Epithelial cell of proximal tubule (primary cell): ENCODE measurements around the gene SPOCK1. TPM values are rescaled to one million over a fixed set of nuclear protein-coding genes. Genes with fewer than 3 reads are reported as not detected.
A peak's percentile ranks its signal among the peaks of the same experiment; 100 is the strongest.

Experiments used
- DNase-seq: peaks from one replicate; pipeline ENCODE4 v3.0.0-alpha.2; 2011; ENCODE audit warnings: low read depth
- H3K4me3 ChIP-seq: 2 replicates; pipeline ENCODE4 v1.5.1; 2011; ENCODE audit warnings: low read depth, mild to moderate bottlenecking, low read length
- total RNA-seq: library from RNA; depleted of rRNA; stranded (reverse); fragments of >200 nt; gene quantifications from 2 replicates; pipeline ENCODE4 v1.2.3, GENCODE V29; 2015
- TF ChIP-seq, protein P1 (sequence below): conservative IDR thresholded peaks from 2 replicates; pipeline ENCODE4 v1.5.1; 2012; ENCODE audit warnings: low read depth, mild to moderate bottlenecking, low read length

SPOCK1 gene
- total RNA-seq, 1 donor from 2014 or later, result 31.4 TPM

DNA sequence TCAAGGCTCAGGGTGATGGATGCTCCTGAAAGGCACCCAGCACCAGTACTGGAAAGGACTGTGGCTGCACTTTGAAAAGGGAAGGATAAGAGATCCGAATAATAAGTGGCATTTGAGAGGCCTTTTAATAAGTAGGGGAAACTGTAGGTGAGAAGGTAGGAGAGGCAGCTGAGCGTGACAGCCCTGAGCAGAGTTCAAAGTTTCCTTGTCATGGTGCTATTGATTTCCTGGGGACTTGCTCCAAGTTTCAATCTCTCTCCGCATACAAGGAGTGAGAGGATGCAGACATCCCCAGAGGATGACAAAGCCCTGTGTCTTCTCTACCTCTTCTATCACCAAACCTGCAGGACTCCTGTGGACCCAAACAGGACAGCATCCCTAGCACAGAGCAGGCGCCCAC is 354.5 kb downstream of the SPOCK1 start:
- no peak for DNase-seq
- no peak overlapping the region for H3K4me3 ChIP-seq
- TF ChIP-seq, protein P1, sequence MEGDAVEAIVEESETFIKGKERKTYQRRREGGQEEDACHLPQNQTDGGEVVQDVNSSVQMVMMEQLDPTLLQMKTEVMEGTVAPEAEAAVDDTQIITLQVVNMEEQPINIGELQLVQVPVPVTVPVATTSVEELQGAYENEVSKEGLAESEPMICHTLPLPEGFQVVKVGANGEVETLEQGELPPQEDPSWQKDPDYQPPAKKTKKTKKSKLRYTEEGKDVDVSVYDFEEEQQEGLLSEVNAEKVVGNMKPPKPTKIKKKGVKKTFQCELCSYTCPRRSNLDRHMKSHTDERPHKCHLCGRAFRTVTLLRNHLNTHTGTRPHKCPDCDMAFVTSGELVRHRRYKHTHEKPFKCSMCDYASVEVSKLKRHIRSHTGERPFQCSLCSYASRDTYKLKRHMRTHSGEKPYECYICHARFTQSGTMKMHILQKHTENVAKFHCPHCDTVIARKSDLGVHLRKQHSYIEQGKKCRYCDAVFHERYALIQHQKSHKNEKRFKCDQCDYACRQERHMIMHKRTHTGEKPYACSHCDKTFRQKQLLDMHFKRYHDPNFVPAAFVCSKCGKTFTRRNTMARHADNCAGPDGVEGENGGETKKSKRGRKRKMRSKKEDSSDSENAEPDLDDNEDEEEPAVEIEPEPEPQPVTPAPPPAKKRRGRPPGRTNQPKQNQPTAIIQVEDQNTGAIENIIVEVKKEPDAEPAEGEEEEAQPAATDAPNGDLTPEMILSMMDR, result no peak

DNA sequence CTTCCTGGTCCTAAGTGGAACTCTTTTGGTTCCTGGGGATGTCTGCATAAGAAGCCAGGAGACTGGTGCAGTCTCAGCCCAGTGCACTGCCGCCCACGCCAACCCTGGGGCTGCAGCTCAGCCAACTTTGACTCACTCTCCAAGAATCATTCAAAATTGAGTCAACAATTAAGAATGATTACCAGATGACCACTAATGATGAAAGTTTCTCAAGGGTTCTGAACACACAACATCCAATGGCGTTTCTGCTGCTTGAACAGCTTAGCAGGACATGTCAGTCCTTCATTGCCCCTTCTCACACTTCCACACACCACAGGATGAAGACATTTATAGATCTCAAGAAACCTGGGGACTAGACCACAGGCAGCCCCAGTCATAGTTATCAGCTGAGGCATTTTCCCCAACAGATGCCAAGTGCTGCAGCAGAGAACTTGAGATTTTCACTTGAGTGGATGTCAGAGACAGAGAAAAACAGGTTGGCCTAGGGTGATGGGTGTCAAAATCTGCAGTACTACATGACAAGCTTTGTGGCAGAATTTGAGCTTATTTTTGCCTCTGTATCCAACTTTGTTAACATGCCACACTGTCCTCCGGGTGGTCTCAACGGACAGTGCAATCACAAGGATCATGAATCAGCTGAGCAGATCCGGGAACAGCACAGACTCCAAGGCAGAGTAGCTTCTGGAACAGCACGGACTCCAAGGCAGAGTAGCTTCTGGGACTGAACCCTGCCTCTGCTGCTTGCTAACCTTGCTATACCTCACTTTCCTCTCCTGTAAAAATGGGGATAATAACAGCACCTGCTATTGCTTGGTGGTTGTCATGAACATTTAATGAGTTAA is 356.1 kb downstream of the SPOCK1 start:
- H3K4me3 ChIP-seq, result no peak overlapping the region
- peak; percentile 97 for DNase-seq

DNA sequence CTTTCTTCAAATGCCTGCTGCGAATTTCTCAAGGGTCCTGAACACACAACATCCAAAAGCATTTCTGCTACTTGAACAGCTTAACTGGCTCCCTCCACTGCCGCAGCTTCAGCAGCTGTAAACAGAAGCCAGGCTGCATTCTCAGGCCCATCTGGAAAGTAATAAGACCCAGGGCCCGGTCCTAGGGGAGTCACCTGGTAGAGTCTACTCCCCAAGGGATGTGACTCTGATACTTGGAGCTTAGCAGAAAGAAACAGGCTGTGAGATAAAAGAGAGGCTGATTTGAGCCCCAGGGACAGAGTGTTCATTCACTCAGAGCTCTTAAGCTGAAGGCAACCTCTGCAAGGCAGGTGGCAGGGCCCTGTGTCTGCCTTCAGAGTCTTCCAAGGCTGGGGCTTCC is 356.8 kb downstream of the SPOCK1 start:
- DNase-seq, result no peak
- TF ChIP-seq, protein P1, result no peak
- no peak overlapping the region for H3K4me3 ChIP-seq

More for the DNA sequence above, 356.1 kb downstream of the SPOCK1 start:
- TF ChIP-seq, protein P1, result no peak

- no peak for DNase-seq
- TF ChIP-seq, protein P1, result no peak
- no peak overlapping the region for H3K4me3 ChIP-seq
These were observed 357.3 kb downstream of the SPOCK1 start for GRCh38 chr5:137141779-137142178.

DNA sequence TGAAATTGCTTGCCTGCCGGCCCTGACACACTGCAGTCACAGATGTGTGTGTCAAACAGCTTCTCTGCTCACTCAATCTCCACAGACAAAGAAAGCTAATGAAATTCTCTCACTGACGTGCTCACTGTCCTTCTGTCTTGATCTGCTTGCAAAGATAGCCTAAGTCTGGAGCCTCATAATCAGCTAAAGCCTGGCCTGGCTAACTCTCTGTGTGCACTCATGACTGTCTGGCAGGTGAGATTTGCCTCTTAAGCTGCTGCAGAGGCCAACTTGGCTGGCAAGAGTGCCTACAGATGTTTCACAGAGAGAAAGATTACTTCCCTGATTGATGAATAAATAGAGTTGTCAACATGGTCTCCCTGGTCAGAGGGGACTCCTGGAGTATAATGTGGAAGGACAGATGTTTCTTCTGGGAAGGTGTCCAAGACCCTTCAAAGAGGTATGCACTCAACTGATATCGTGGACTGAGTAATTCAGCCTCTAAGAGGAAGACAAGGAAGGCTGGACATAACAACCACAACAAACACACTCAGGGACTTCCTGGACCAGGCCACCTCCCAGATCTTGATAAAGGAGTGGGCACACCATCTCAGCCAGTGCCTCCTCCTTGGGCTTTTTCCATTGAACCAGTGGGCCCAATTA is 362.0 kb downstream of the SPOCK1 start:
- no peak overlapping the region for H3K4me3 ChIP-seq
- DNase-seq, result no peak
- TF ChIP-seq, protein P1, result no peak

GRCh38 chr5:137134920-137135532 is 364.1 kb downstream of the SPOCK1 start:
- TF ChIP-seq, protein P1, result no peak
- no peak overlapping the region for H3K4me3 ChIP-seq
- DNase-seq, result no peak
